GM12878 (cell line): ENCODE data around the gene LSM14A. TPM values are rescaled to one million over a fixed set of nuclear protein-coding genes. Genes with fewer than 3 reads are reported as not detected.
A peak's percentile ranks its signal among the peaks of the same experiment; 100 is the strongest.

Source experiments
- BACH1 ChIP-seq: fragments of 450-650 bp; IDR thresholded peaks from 2 replicates; pipeline ENCODE4 v1.6.1; 2017; ENCODE audit warnings: mild to moderate bottlenecking, borderline replicate concordance
- BCL11A ChIP-seq: IDR thresholded peaks from 2 replicates; pipeline ENCODE4 v1.6.1; 2011; ENCODE audit warnings: low read depth, low read length
- CREB1 ChIP-seq: IDR thresholded peaks from 2 replicates; pipeline ENCODE4 v1.6.1; 2012; ENCODE audit warnings: low read depth, mild to moderate bottlenecking, inconsistent platforms
- E4F1 ChIP-seq: fragments of 450-650 bp; IDR thresholded peaks from 2 replicates; pipeline ENCODE4 v1.6.1; 2018; ENCODE audit warnings: borderline replicate concordance, mild to moderate bottlenecking; ENCODE audit not compliant: partially characterized antibody
- EED ChIP-seq: sonication (generic); IDR thresholded peaks from 2 replicates; pipeline ENCODE4 v1.6.1; 2016; ENCODE audit warnings: antibody characterized with exemption, low read depth
- EGR1 ChIP-seq, 2 experiments: IDR thresholded peaks; 1 replicate in 1 of 2; 2 replicates in 1 of 2; pipeline ENCODE4 v1.6.1; 2011 to 2012; ENCODE audit warnings: low read depth in 2 of 2, low read length in 2 of 2, borderline replicate concordance in 1 of 2, mild to moderate bottlenecking in 1 of 2, moderate library complexity in 1 of 2
- ELK1 ChIP-seq: IDR thresholded peaks from 2 replicates; pipeline ENCODE4 v1.6.1; 2012; ENCODE audit warnings: low read depth, low read length, improper control_type of control experiment
- GABPA ChIP-seq: IDR thresholded peaks from 2 replicates; pipeline ENCODE4 v1.6.1; 2014; ENCODE audit warnings: antibody characterized with exemption, low read depth, mild to moderate bottlenecking, inconsistent platforms
- GATAD2B ChIP-seq: fragments of 450-650 bp; conservative IDR thresholded peaks from 2 replicates; pipeline ENCODE4 v1.6.1; 2017; ENCODE audit warnings: low read depth, mild to moderate bottlenecking, moderate library complexity
- HSF1 ChIP-seq: fragments of 150-350 bp; IDR thresholded peaks from 2 replicates; pipeline ENCODE4 v1.6.1; 2014; ENCODE audit warnings: mild to moderate bottlenecking, low read depth, low read length
- JUND ChIP-seq: IDR thresholded peaks from 2 replicates; pipeline ENCODE4 v1.6.1; 2012; ENCODE audit warnings: low read depth, mild to moderate bottlenecking, low read length, improper control_type of control experiment, moderate library complexity
- MAX ChIP-seq: IDR thresholded peaks from 2 replicates; pipeline ENCODE4 v1.6.1; 2012; ENCODE audit warnings: low read depth, low read length, improper control_type of control experiment
- MXI1 ChIP-seq: fragments of 150-350 bp; IDR thresholded peaks from 2 replicates; pipeline ENCODE4 v1.6.1; 2011; ENCODE audit warnings: low read depth, mild to moderate bottlenecking, inconsistent platforms, low read length, improper control_type of control experiment
- POLR2A ChIP-seq: IDR thresholded peaks from 2 replicates; pipeline ENCODE4 v1.6.1; 2011; ENCODE audit warnings: low read depth, mild to moderate bottlenecking, low read length
- POLR2AphosphoS2 ChIP-seq: IDR thresholded peaks from 2 replicates; pipeline ENCODE4 v1.6.1; 2011; ENCODE audit warnings: low read depth, mild to moderate bottlenecking, low read length, improper control_type of control experiment, moderate library complexity
- POLR2AphosphoS5 ChIP-seq: IDR thresholded peaks from 2 replicates; pipeline ENCODE4 v1.6.1; 2011; ENCODE audit warnings: mild to moderate bottlenecking, low read length, inconsistent platforms
- RAD21 ChIP-seq: IDR thresholded peaks from 2 replicates; pipeline ENCODE4 v1.6.1; 2011; ENCODE audit warnings: mild to moderate bottlenecking, low read depth, low read length, moderate library complexity; ENCODE audit not compliant: insufficient read depth
- RAD51 ChIP-seq: fragments of 450-650 bp; IDR thresholded peaks from 2 replicates; pipeline ENCODE4 v1.6.1; 2016; ENCODE audit warnings: moderate library complexity, mild to moderate bottlenecking, inconsistent platforms
- RBBP5 ChIP-seq: fragments of 200-600 bp; sonication (generic); conservative IDR thresholded peaks from 2 replicates; pipeline ENCODE4 v1.6.1; 2016
- SMAD5 ChIP-seq: IDR thresholded peaks from 2 replicates; pipeline ENCODE4 v1.6.1; 2016; ENCODE audit warnings: antibody characterized with exemption, low read depth
- ZBTB40 ChIP-seq: fragments of 450-650 bp; IDR thresholded peaks from 2 replicates; pipeline ENCODE4 v1.6.1; 2016; ENCODE audit warnings: mild to moderate bottlenecking, moderate library complexity, borderline replicate concordance
- polyA plus RNA-seq, 11 experiments: library from polyadenylated mRNA; depleted of rRNA in 4 of 11; unstranded in 6 of 11; stranded (reverse) in 5 of 11; fragments of >200 nt; fragmentation: Nextera tagmentation in 4 of 11; fragmentation: Illumina TruSeq in 1 of 11; extraction: Ambion mirVana in 4 of 11; extraction: Trizol in 1 of 11; gene quantifications; 1 replicate in 1 of 11; 2 replicates in 10 of 11; pipeline versions ENCODE4 v1.2.1 to v1.2.3, GENCODE V29; 2011 to 2016; ENCODE audit warnings: inconsistent platforms in 2 of 11, missing spikeins in 2 of 11, low read depth in 1 of 11
- total RNA-seq, 4 experiments: library from RNA; depleted of rRNA in 3 of 4; stranded (reverse); fragments of >200 nt in 3 of 4; fragmentation: Illumina TruSeq in 1 of 4; extraction: Trizol in 1 of 4; gene quantifications; 2 replicates each; pipeline versions ENCODE4 v1.2.1 to v1.2.3, GENCODE V29; 2013 to 2021

The LSM14A gene
- total and polyA plus RNA-seq, 10 of the 15 experiments (the other 5 are each of a cell fraction or from before 2014, with no cell fraction given): 21.9 to 193 (median 89.4) TPM

- TF ChIP-seq ZBTB40 (peak; percentile 57; the same call in 1 of the 2 replicates), CREB1 (peak; percentile 81; the same call in 1 of the 2 replicates), POLR2AphosphoS2 (peak; percentile 46; the same call in 1 of the 2 replicates), E4F1 (no peak), MAX (peak; percentile 55), MXI1 (0 out of 2 replicates have a peak, but pooled peaks have one; percentile 14), JUND (no peak), HSF1 (no peak), RAD21 (no peak), ELK1 (peak; percentile 72), POLR2AphosphoS5 (peak; percentile 63; the same call in 1 of the 2 replicates), RBBP5 (no peak), EED (0 out of 2 replicates have a peak, but pooled peaks have one; percentile 17), EGR1 (IDR thresholded peaks at IDR 0.05; ENCODE audit: borderline replicate concordance in 1 of 2, low read depth in 2 of 2, low read length in 2 of 2) (peak in 1 of 2 experiments; percentile 90; a peak in 2 of 3 replicates), BCL11A (no peak), GABPA (peak; percentile 73), POLR2A (peak; percentile 82), BACH1 (no peak; the same call in 1 of the 2 replicates), RAD51 (no peak), SMAD5 (peak; percentile 66; the same call in 1 of the 2 replicates), GATAD2B (peak; percentile 3)
Observed at GRCh38 chr19:34254046-34254697, 81.9 kb downstream of the LSM14A start, which contains the start of gene GARRE1 (continued).
